Calu3 (cell line): ENCODE measurements around the gene HIVEP1. TPM values are rescaled to one million over a fixed set of nuclear protein-coding genes. Genes with fewer than 3 reads are reported as not detected.

Experiments used
- BruUV-seq: library from RNA; stranded (reverse); fragments of 400-500 nt; replicated peaks from 2 replicates; lab custom pipeline; 2021; lab: Mats Ljungman, UMichigan
- CTCF ChIA-PET: fragments of 300-600 bp; sonication (Branson Sonifier 250); formaldehyde crosslinking; loops from one replicate; lab custom pipeline; 2022; ENCODE audit warnings: antibody characterized with exemption; lab: Charles Lee
- DNase-seq: peaks from one replicate; pipeline ENCODE4 v3.0.0; 2022
- H3K27ac Mint-ChIP-seq: one replicate; pipeline ENCODE4 v1.8.0; 2022; ENCODE audit warnings: mixed read lengths; ENCODE audit not compliant: unreplicated experiment
- H3K27me3 Mint-ChIP-seq: one replicate; pipeline ENCODE4 v1.8.0; 2022; ENCODE audit warnings: mixed read lengths; ENCODE audit not compliant: unreplicated experiment
- H3K36me3 Mint-ChIP-seq: one replicate; pipeline ENCODE4 v1.8.0; 2022; ENCODE audit warnings: mild to moderate bottlenecking, moderate library complexity, mixed read lengths; ENCODE audit not compliant: insufficient read depth, unreplicated experiment
- H3K4me1 Mint-ChIP-seq: one replicate; pipeline ENCODE4 v1.8.0; 2022; ENCODE audit warnings: mild to moderate bottlenecking, low read depth, mixed read lengths; ENCODE audit not compliant: unreplicated experiment
- H3K4me3 Mint-ChIP-seq: one replicate; pipeline ENCODE4 v1.8.0; 2022; ENCODE audit warnings: mild to moderate bottlenecking, low read depth, moderate library complexity, mixed read lengths; ENCODE audit not compliant: unreplicated experiment
- H3K9me3 Mint-ChIP-seq: one replicate; pipeline ENCODE4 v1.8.0; 2022; ENCODE audit warnings: low read depth, mixed read lengths; ENCODE audit not compliant: unreplicated experiment
- intact Hi-C: fragments of 100-400 bp; cut with micrococcal nuclease; formaldehyde crosslinking; loops from one replicate; pipeline ENCODE4 v1.10.0; 2022; ENCODE audit not compliant: unreplicated experiment
- total RNA-seq: library from RNA; stranded (reverse); gene quantifications from 2 replicates; pipeline ENCODE4 v1.2.3, GENCODE V29; 2022
- TF ChIP-seq, protein P1 (sequence below): fragments of 200-600 bp; IDR thresholded peaks from one replicate; pipeline ENCODE4 v1.8.0; 2022; ENCODE audit warnings: antibody characterized with exemption; ENCODE audit not compliant: unreplicated experiment

Gene HIVEP1
- total RNA-seq, 1 experiment from 2014 or later = 16.1 TPM

DNA sequence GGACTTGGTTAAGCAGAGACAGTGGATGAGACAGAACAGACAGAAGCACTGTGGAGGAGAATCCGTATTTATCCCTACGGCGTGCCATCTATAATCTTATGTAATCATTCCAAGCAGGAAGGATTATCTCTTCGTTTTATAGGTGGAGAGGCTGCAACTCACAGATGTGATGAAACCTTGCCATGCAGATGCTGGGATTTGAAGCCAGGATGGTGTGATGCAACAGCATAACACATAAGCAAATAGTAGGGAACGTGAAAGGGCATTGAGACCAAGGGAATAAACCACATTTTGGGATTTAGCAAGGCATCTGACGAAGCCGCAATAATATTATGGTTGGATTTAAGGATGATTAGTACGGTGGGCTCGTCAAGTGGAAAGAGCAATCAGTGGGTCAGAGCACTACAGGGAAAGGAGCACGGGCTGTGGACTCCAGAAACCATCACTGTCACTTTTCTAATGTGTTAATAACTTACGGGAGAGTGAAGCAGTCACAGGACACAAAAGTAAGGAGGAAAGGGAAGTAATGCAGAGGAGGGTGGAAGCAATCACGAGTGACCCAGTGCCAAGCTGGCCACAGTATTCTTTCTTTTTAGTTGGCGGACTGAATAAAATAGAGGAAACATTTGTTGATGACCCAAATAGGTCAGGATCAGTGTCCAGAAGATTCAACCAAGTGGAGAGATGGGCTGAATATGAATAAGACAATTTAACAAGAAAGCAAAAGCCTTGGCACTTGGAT is 158.4 kb downstream of the HIVEP1 start:
- no peaks in the 10 kb centered on the region for H3K27me3 Mint-ChIP-seq
- no TSS peak for BruUV-seq
- intact Hi-C loops = no loop called here
- CTCF ChIA-PET = no interaction called here
- no peak for DNase-seq
- peaks cover 5% of the 10 kb centered on the region for H3K36me3 Mint-ChIP-seq
- no peak overlapping the region for H3K4me3 Mint-ChIP-seq
- TF ChIP-seq, protein P1, sequence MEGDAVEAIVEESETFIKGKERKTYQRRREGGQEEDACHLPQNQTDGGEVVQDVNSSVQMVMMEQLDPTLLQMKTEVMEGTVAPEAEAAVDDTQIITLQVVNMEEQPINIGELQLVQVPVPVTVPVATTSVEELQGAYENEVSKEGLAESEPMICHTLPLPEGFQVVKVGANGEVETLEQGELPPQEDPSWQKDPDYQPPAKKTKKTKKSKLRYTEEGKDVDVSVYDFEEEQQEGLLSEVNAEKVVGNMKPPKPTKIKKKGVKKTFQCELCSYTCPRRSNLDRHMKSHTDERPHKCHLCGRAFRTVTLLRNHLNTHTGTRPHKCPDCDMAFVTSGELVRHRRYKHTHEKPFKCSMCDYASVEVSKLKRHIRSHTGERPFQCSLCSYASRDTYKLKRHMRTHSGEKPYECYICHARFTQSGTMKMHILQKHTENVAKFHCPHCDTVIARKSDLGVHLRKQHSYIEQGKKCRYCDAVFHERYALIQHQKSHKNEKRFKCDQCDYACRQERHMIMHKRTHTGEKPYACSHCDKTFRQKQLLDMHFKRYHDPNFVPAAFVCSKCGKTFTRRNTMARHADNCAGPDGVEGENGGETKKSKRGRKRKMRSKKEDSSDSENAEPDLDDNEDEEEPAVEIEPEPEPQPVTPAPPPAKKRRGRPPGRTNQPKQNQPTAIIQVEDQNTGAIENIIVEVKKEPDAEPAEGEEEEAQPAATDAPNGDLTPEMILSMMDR = no peak
- no peak overlapping the region for H3K27ac Mint-ChIP-seq
- no peaks in the 10 kb centered on the region for H3K9me3 Mint-ChIP-seq
- H3K4me1 Mint-ChIP-seq = no peaks in the 10 kb centered on the region

DNA sequence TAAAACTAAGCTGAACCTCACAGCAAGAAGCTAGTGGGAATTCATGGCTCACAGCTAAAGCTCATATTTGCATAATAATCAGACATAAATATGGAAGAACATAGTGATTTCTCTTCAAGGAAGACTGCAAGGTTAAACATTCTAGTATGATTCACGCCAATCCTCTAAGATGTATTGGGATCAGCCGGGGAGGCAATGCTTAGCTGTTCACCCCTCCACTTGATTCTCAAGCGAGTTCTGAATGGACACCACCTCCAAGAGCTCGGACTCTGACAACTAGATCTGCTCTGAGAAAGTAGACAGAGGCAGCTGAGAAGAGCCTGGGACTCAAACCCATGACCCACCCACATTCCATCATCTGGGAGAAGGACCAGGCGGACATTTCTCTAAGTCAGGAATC is 159.6 kb downstream of the HIVEP1 start:
- no TSS peak for BruUV-seq
- no peak for DNase-seq
- Mint-ChIP-seq H3K36me3 (peaks cover 5% of the 10 kb centered on the region), H3K27ac (no peak overlapping the region), H3K4me3 (no peak overlapping the region), H3K27me3 (no peaks in the 10 kb centered on the region), H3K9me3 (no peaks in the 10 kb centered on the region), H3K4me1 (no peaks in the 10 kb centered on the region)
- intact Hi-C loops = no loop called here
- CTCF ChIA-PET = no interaction called here
- TF ChIP-seq, protein P1 = no peak

DNA sequence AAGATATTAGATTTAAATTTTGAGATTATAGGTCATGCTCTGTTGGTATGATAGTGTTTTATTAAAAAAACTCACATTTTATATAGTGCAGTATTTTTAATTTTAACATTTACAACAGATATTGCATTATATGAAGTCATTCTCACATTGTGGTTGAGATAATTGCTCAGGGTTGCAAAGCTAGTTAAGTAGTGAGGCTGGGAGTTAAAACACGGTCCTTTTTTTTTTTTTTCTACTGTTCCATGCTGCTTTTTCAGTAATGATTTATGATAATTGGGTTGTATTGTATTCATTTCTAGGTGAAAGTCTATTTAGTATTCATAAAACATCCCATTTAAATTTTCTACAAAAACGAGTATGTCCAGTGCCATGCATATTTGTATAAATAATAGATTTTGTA is 160.5 kb downstream of the HIVEP1 start:
- TF ChIP-seq, protein P1 = no peak
- H3K27me3 Mint-ChIP-seq = no peaks in the 10 kb centered on the region
- no peak for DNase-seq
- intact Hi-C loops = no loop called here
- H3K27ac Mint-ChIP-seq = no peak overlapping the region
- no peaks in the 10 kb centered on the region for H3K9me3 Mint-ChIP-seq
- CTCF ChIA-PET = no interaction called here
- BruUV-seq = no TSS peak
- peaks cover 5% of the 10 kb centered on the region for H3K36me3 Mint-ChIP-seq
- H3K4me3 Mint-ChIP-seq = no peak overlapping the region
- H3K4me1 Mint-ChIP-seq = no peaks in the 10 kb centered on the region

DNA sequence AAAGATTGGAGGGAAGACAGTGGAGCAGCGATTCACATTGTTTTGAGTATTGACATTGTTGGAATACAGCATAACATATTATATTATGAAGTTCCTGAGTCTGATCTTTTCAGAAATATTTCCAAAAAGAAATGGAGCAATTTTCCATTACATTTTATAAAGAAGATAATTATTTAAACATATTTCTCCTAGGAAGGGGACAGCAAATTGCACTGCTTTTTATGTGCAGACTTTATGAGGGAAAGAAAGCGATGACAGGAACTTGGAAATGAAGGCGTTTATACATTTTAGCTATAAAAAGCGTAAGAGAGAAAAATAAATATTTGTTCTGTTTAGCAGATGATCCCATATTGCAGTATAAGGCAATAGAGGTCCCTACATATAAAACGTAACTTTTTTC is 161.1 kb downstream of the HIVEP1 start:
- CTCF ChIA-PET = no interaction called here
- TF ChIP-seq, protein P1 = no peak
- no peaks in the 10 kb centered on the region for H3K4me1 Mint-ChIP-seq
- no peak for DNase-seq
- peaks cover 5% of the 10 kb centered on the region for H3K36me3 Mint-ChIP-seq
- H3K27me3 Mint-ChIP-seq = no peaks in the 10 kb centered on the region
- no peaks in the 10 kb centered on the region for H3K9me3 Mint-ChIP-seq
- intact Hi-C loops = no loop called here
- no peak overlapping the region for H3K4me3 Mint-ChIP-seq
- no peak overlapping the region for H3K27ac Mint-ChIP-seq
- no TSS peak for BruUV-seq
